Panc1 (cell line): Measurements from ENCODE around the gene SUPT3H.

Experiments
- CTCF ChIP-seq: fragments of 450-650 bp; IDR thresholded peaks from 2 replicates; pipeline ENCODE4 v1.5.1; 2017; ENCODE audit warnings: mild to moderate bottlenecking
- POLR2AphosphoS5 ChIP-seq: IDR thresholded peaks from 2 replicates; pipeline ENCODE4 v1.6.1; 2012; ENCODE audit warnings: mild to moderate bottlenecking, low read depth, low read length, moderate library complexity
- SIN3A ChIP-seq: IDR thresholded peaks from 2 replicates; pipeline ENCODE4 v1.6.1; 2012; ENCODE audit warnings: low read depth, mild to moderate bottlenecking, low read length, moderate library complexity, borderline replicate concordance; ENCODE audit not compliant: insufficient read depth
- TCF7L2 ChIP-seq: IDR thresholded peaks from 2 replicates; pipeline ENCODE4 v1.6.1; 2011; ENCODE audit warnings: mild to moderate bottlenecking, low read depth, low read length, inconsistent platforms

DNA sequence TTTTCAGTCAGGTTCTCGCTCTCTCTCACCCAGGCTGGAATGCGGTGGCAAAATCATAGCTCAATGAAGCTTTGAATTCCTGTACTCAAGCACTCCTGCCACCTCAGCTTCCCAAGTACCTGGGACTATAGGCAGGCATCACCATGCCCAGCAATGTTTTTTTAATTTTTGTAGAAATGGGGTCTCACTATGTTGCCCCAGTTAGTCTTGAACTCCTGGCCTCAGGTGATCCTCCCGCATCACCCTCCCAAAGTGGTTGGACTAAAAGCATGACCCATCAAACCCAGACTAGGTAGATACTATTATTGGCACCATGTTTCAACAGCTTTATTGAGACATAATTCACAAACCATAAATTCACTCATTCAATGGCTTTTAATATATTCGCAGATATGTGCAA, 122.3 kb downstream of the SUPT3H start:
- TF ChIP-seq CTCF, result no peak
- TF ChIP-seq POLR2AphosphoS5, result no peak
- no peak for TF ChIP-seq SIN3A
- TF ChIP-seq TCF7L2, result no peak
